A549 treated with Mapracorat at 1 μM for 4 hours (cell line): ENCODE measurements around the gene MYO3B. TPM values are rescaled to one million over a fixed set of nuclear protein-coding genes. Genes with fewer than 3 reads are reported as not detected.

Source experiments
- total RNA-seq: library from RNA; stranded (reverse); fragments of 200-300 nt; extraction: Qiagen RNA extraction; gene quantifications from 5 replicates; pipeline ENCODE4 v1.2.3, GENCODE V29; 2022

MYO3B gene, protein sequence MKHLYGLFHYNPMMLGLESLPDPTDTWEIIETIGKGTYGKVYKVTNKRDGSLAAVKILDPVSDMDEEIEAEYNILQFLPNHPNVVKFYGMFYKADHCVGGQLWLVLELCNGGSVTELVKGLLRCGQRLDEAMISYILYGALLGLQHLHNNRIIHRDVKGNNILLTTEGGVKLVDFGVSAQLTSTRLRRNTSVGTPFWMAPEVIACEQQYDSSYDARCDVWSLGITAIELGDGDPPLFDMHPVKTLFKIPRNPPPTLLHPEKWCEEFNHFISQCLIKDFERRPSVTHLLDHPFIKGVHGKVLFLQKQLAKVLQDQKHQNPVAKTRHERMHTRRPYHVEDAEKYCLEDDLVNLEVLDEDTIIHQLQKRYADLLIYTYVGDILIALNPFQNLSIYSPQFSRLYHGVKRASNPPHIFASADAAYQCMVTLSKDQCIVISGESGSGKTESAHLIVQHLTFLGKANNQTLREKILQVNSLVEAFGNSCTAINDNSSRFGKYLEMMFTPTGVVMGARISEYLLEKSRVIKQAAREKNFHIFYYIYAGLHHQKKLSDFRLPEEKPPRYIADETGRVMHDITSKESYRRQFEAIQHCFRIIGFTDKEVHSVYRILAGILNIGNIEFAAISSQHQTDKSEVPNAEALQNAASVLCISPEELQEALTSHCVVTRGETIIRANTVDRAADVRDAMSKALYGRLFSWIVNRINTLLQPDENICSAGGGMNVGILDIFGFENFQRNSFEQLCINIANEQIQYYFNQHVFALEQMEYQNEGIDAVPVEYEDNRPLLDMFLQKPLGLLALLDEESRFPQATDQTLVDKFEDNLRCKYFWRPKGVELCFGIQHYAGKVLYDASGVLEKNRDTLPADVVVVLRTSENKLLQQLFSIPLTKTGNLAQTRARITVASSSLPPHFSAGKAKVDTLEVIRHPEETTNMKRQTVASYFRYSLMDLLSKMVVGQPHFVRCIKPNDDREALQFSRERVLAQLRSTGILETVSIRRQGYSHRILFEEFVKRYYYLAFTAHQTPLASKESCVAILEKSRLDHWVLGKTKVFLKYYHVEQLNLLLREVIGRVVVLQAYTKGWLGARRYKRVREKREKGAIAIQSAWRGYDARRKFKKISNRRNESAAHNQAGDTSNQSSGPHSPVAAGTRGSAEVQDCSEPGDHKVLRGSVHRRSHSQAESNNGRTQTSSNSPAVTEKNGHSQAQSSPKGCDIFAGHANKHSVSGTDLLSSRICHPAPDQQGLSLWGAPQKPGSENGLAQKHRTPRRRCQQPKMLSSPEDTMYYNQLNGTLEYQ (N-terminal part only)
- not detected in 5 replicates for total RNA-seq

GRCh38 chr2:170177950-170178781 lies at the start of gene MYO3B:
Gene MYO3B, plus strand, starts transcription at chr2:170178147. Its CDS starts 141 bp downstream, at chr2:170178288.

